HG03060 (cell line): Measurements from ENCODE around the gene PARS2.

Source experiments
- ATAC-seq: cut with Tn5 transposase; IDR thresholded peaks from one replicate; pipeline ENCODE4 v1.9.1; 2021; ENCODE audit warnings: low read depth, moderate number of reproducible peaks; ENCODE audit not compliant: unreplicated experiment

Gene PARS2

GRCh38 chr1:54764133-54764921, at the start of gene PARS2:
Gene PARS2, minus strand, starts transcription at chr1:54764523. Its CDS starts 5,362 bp downstream, at chr1:54759161.
- peak; percentile 94 for ATAC-seq

GRCh38 chr1:54814126-54814498, 49.8 kb upstream of the PARS2 start:
- no peak for ATAC-seq

- ATAC-seq, result no peak
These were observed 49.3 kb upstream of the PARS2 start for GRCh38 chr1:54813485-54814125.

GRCh38 chr1:54812801-54813484, 48.6 kb upstream of the PARS2 start:
- no peak for ATAC-seq

GRCh38 chr1:54811739-54812655, 47.7 kb upstream of the PARS2 start:
- no peak for ATAC-seq

GRCh38 chr1:54811066-54811465, 46.7 kb upstream of the PARS2 start:
- ATAC-seq, result no peak

- no peak for ATAC-seq
These were observed 46.0 kb upstream of the PARS2 start for GRCh38 chr1:54810153-54810942.

- ATAC-seq, result no peak
These were observed 45.3 kb upstream of the PARS2 start for GRCh38 chr1:54809496-54810074.

- no peak for ATAC-seq
These were observed 44.3 kb upstream of the PARS2 start for GRCh38 chr1:54808443-54809207.

- no peak for ATAC-seq
These were observed 43.4 kb upstream of the PARS2 start for GRCh38 chr1:54807756-54808155.

- ATAC-seq, result no peak
These were observed 42.7 kb upstream of the PARS2 start for GRCh38 chr1:54806931-54807611.

GRCh38 chr1:54805981-54806381, 41.7 kb upstream of the PARS2 start:
- ATAC-seq, result no peak

GRCh38 chr1:54805466-54805865, 41.1 kb upstream of the PARS2 start:
- ATAC-seq, result no peak

- no peak for ATAC-seq
These were observed 40.3 kb upstream of the PARS2 start for GRCh38 chr1:54804471-54805132.

- no peak for ATAC-seq
These were observed 39.6 kb upstream of the PARS2 start for GRCh38 chr1:54803761-54804470.

- ATAC-seq, result peak; percentile 55
These were observed 36.8 kb upstream of the PARS2 start, which contains the start of gene TTC22 for GRCh38 chr1:54800899-54801759. Gene TTC22, minus strand, starts transcription at chr1:54801323. Its CDS starts 160 bp downstream, at chr1:54801163.
